ENCODE results near the gene VPS13D. TPM values are rescaled to one million over a fixed set of nuclear protein-coding genes. Genes with fewer than 3 reads are reported as not detected.
A peak's percentile ranks its signal among the peaks of the same experiment; 100 is the strongest.

VPS13D gene
- total and polyA plus RNA-seq, 2 donors from 2014 or later = 19.4 to 75.8 TPM

- no peak for FAIRE-seq
- H3K36me3 ChIP-seq (ENCODE audit: control insufficient read depth in 2 of 3, insufficient read depth in 3 of 3, low read length in 3 of 3) = peaks cover 2 to 14% (median 10%) of the 10 kb centered on the region in 3 donors
These were observed 273.9 kb downstream of the VPS13D start for GRCh38 chr1:12503709-12504108.

GRCh38 chr1:12504601-12505000, 274.8 kb downstream of the VPS13D start:
- DNase-seq = no peak
- no peak for TF ChIP-seq CTCF (IDR thresholded peaks at IDR 0.05; ENCODE audit: borderline replicate concordance, extremely low read depth, insufficient read depth)
- FAIRE-seq = no peak
- no peaks in the 10 kb centered on the region for H3K27me3 ChIP-seq (ENCODE audit: control insufficient read depth, insufficient read depth, low read length)
- H3K36me3 ChIP-seq (ENCODE audit: control insufficient read depth in 2 of 3, insufficient read depth in 3 of 3, low read length in 3 of 3) = peaks cover 2 to 14% (median 11%) of the 10 kb centered on the region in 3 donors
- H3K4me1 ChIP-seq (ENCODE audit: control insufficient read depth in 2 of 3, insufficient read depth in 2 of 3, low read depth in 1 of 3, low read length in 3 of 3) = no peaks in the 10 kb centered on the region
- H3K9me3 ChIP-seq (ENCODE audit: control insufficient read depth in 2 of 3, insufficient read depth in 1 of 3, low read length in 3 of 3) = no peaks in the 10 kb centered on the region
- intact Hi-C loops (cut with DNase I) = no loop called here
- H3K27ac ChIP-seq (ENCODE audit: low read depth in 2 of 2, low read length in 2 of 2) = no peak overlapping the region
- H3K4me3 ChIP-seq (ENCODE audit: low read length in 3 of 3) = no peak overlapping the region
- no peak overlapping the region for H3K9ac ChIP-seq (ENCODE audit: low read length in 3 of 3)

More at GRCh38 chr1:12503709-12504108, 273.9 kb downstream of the VPS13D start:
- Histone ChIP-seq H3K27ac (ENCODE audit: low read depth in 2 of 2, low read length in 2 of 2) (no peak overlapping the region), H3K4me3 (ENCODE audit: low read length in 3 of 3) (no peak overlapping the region), H3K27me3 (ENCODE audit: control insufficient read depth, insufficient read depth, low read length) (no peaks in the 10 kb centered on the region), H3K9ac (ENCODE audit: low read length in 3 of 3) (no peak overlapping the region), H3K4me1 (ENCODE audit: control insufficient read depth in 2 of 3, insufficient read depth in 2 of 3, low read depth in 1 of 3, low read length in 3 of 3) (no peaks in the 10 kb centered on the region), H3K9me3 (ENCODE audit: control insufficient read depth in 2 of 3, insufficient read depth in 1 of 3, low read length in 3 of 3) (no peaks in the 10 kb centered on the region)
- peak in 1 of 5 donors; percentile 5 for DNase-seq
- intact Hi-C loops (cut with DNase I) = no loop called here
- no peak for TF ChIP-seq CTCF (IDR thresholded peaks at IDR 0.05; ENCODE audit: borderline replicate concordance, extremely low read depth, insufficient read depth)

GRCh38 chr1:12505231-12505630, 275.4 kb downstream of the VPS13D start:
- H3K9me3 ChIP-seq (ENCODE audit: control insufficient read depth in 2 of 3, insufficient read depth in 1 of 3, low read length in 3 of 3) = no peaks in the 10 kb centered on the region
- intact Hi-C loops (cut with DNase I) = no loop called here
- no peak overlapping the region for H3K9ac ChIP-seq (ENCODE audit: low read length in 3 of 3)
- no peak overlapping the region for H3K27ac ChIP-seq (ENCODE audit: low read depth in 2 of 2, low read length in 2 of 2)
- H3K4me3 ChIP-seq (ENCODE audit: low read length in 3 of 3) = no peak overlapping the region
- no peaks in the 10 kb centered on the region for H3K4me1 ChIP-seq (ENCODE audit: control insufficient read depth in 2 of 3, insufficient read depth in 2 of 3, low read depth in 1 of 3, low read length in 3 of 3)
- peaks cover 2 to 14% (median 11%) of the 10 kb centered on the region in 3 donors for H3K36me3 ChIP-seq (ENCODE audit: control insufficient read depth in 2 of 3, insufficient read depth in 3 of 3, low read length in 3 of 3)
- TF ChIP-seq CTCF (IDR thresholded peaks at IDR 0.05; ENCODE audit: borderline replicate concordance, extremely low read depth, insufficient read depth) = no peak
- DNase-seq = no peak
- H3K27me3 ChIP-seq (ENCODE audit: control insufficient read depth, insufficient read depth, low read length) = no peaks in the 10 kb centered on the region
- no peak for FAIRE-seq

All from kidney (tissue), 14 donors.